Measurements from ENCODE around the gene SPINK9. TPM values are rescaled to one million over a fixed set of nuclear protein-coding genes. Genes with fewer than 3 reads are reported as not detected.

SPINK9 gene
- total RNA-seq, 1 donor from 2014 or later = not detected

DNA sequence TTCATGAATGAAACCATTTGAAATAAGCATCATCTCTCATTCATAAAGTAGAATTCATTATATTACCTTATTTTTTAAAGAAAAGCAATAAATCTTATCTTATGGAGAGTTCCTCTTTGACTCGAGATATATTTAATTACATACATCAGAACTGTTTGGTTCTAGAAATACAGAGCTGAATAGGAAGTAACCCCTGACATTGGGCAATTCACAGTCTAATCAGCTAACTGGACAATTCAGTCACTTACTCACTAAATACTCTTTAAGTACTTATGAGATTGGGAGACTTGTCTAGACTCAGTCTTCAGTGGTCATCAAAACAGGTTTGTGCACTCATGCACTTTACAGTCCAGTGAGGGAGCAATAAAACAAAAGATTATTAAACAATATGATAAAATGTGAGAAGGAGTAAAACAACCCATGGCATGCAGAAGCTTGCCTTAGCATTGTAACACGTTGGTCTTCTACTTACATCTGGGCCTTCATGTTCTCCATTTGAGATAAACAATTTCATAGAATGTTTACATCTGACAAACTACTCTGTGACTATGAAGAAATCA, 36.9 kb downstream of the SPINK9 start:
- H3K4me3 Mint-ChIP-seq (ENCODE audit: unreplicated experiment) = no peak overlapping the region
- DNase-seq (ENCODE audit: low spot score) = no peak
- H3K36me3 Mint-ChIP-seq (ENCODE audit: low read depth) = peaks cover 3% of the 10 kb centered on the region
- no peak overlapping the region for H3K27ac Mint-ChIP-seq (ENCODE audit: unreplicated experiment)
- no peaks in the 10 kb centered on the region for H3K27me3 Mint-ChIP-seq (ENCODE audit: low read depth)
- peaks cover 3% of the 10 kb centered on the region for H3K4me1 Mint-ChIP-seq (ENCODE audit: low read depth)
- H3K9me3 Mint-ChIP-seq (ENCODE audit: low read depth) = peaks cover 14% of the 10 kb centered on the region
- TF ChIP-seq, protein P1, sequence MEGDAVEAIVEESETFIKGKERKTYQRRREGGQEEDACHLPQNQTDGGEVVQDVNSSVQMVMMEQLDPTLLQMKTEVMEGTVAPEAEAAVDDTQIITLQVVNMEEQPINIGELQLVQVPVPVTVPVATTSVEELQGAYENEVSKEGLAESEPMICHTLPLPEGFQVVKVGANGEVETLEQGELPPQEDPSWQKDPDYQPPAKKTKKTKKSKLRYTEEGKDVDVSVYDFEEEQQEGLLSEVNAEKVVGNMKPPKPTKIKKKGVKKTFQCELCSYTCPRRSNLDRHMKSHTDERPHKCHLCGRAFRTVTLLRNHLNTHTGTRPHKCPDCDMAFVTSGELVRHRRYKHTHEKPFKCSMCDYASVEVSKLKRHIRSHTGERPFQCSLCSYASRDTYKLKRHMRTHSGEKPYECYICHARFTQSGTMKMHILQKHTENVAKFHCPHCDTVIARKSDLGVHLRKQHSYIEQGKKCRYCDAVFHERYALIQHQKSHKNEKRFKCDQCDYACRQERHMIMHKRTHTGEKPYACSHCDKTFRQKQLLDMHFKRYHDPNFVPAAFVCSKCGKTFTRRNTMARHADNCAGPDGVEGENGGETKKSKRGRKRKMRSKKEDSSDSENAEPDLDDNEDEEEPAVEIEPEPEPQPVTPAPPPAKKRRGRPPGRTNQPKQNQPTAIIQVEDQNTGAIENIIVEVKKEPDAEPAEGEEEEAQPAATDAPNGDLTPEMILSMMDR (IDR thresholded peaks at IDR 0.05) = no peak

DNA sequence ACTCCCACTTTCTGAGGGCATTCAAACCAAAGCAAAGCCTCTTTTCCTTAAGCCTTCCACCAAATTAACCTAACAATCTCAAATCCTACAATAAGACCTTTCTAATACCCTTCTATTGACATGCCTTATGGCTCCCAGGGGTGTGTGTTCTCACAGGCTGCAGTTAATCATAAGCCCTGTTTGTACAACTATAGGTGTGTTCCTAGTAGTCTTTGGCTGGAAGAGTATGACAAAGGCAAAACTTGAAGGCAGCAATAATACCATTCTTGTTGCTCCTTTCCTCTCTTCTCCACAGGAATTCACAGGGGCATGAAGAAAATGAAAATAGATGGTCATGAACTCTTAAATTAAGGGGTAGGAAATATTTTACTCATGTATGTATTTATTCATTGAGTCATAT, 37.5 kb downstream of the SPINK9 start:
- H3K4me3 Mint-ChIP-seq (ENCODE audit: unreplicated experiment) = no peak overlapping the region

DNA sequence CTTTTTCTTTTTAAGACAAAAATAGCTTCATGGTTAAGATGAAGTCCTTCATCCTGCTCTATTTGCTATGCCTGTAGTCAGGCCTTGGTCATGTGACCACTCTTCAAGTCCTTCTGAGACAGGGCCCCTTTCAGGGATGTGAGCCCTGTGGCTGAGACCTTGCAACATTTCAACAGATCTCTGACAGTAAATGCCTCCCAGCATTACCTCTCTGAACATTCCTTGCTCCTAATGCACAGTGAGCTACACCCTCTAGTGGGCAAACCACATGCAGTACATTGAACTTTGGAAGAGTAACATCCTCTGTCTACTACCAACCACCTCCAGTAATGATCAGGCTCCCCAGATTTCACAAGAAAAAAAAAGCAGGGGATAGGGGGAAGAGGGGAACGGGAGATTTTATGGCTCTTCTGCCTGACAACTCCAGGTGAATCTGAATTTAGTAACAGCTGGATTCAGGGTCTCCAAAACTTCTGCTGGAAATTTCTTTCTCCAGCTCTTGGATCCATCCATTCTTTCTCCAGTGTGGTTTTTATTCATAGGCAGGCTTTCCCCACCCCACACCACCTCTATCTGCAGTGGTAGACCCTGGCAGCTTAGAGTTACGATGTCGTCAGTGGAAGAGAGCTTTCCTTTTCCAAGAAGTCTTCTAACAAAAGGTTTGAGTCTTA, 39.5 kb downstream of the SPINK9 start:
- H3K9me3 Mint-ChIP-seq (ENCODE audit: low read depth) = no peaks in the 10 kb centered on the region
- H3K27me3 Mint-ChIP-seq (ENCODE audit: low read depth) = no peaks in the 10 kb centered on the region
- TF ChIP-seq, protein P1 (IDR thresholded peaks at IDR 0.05) = peak; percentile 82
- DNase-seq (ENCODE audit: low spot score) = no peak
- H3K27ac Mint-ChIP-seq (ENCODE audit: unreplicated experiment) = no peak overlapping the region
- no peaks in the 10 kb centered on the region for H3K36me3 Mint-ChIP-seq (ENCODE audit: low read depth)
- H3K4me3 Mint-ChIP-seq (ENCODE audit: unreplicated experiment) = no peak overlapping the region
- peaks cover 3% of the 10 kb centered on the region for H3K4me1 Mint-ChIP-seq (ENCODE audit: low read depth)

More for the DNA sequence above, 37.5 kb downstream of the SPINK9 start:
- peaks cover 10% of the 10 kb centered on the region for H3K9me3 Mint-ChIP-seq (ENCODE audit: low read depth)
- peaks cover 3% of the 10 kb centered on the region for H3K4me1 Mint-ChIP-seq (ENCODE audit: low read depth)
- TF ChIP-seq, protein P1 (IDR thresholded peaks at IDR 0.05) = no peak
- no peak overlapping the region for H3K27ac Mint-ChIP-seq (ENCODE audit: unreplicated experiment)
- peaks cover 3% of the 10 kb centered on the region for H3K36me3 Mint-ChIP-seq (ENCODE audit: low read depth)
- H3K27me3 Mint-ChIP-seq (ENCODE audit: low read depth) = no peaks in the 10 kb centered on the region
- DNase-seq (ENCODE audit: low spot score) = no peak

DNA sequence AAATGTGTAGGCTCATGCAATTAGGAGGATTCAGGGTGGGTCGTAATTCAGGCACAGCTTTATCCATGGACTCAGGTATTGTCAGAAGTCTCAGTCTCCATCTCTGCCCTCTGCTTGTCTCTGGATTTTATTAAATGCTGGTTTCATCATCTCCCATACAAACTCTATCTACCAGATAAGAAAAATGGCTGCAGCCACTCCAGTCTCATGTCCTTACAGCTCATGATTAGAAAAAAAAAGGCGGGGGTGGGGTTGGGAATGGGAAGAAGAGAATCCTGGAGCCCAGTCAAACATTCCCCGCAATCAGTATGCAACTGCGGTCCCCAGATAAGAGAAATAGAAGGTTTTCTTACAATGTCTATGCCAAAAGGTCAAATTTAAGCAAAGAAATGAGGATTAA, 40.8 kb downstream of the SPINK9 start:
- Mint-ChIP-seq H3K4me1 (ENCODE audit: low read depth) (peaks cover 3% of the 10 kb centered on the region), H3K27me3 (ENCODE audit: low read depth) (no peaks in the 10 kb centered on the region)
- DNase-seq (ENCODE audit: low spot score) = no peak

DNA sequence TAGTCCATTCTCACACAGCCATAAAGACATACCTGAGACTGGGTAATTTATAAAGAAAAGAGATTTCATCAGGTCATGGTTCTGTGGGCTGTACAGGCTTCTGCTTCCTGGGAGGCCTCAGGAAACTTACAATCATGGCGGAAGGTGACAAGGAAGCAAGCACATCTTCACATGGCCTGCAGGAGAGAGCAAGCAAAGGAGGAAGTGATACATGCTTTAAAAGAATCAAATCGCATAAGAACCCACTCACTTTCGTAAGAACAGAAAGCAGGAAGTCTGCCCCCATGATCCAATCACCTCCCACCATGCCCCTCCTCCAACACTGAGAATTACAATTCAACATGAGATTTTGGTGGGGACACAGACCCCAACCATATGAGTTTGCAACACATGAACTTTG, 43.3 kb downstream of the SPINK9 start:
- H3K27ac Mint-ChIP-seq (ENCODE audit: unreplicated experiment) = no peak overlapping the region
- H3K9me3 Mint-ChIP-seq (ENCODE audit: low read depth) = no peaks in the 10 kb centered on the region
- no peaks in the 10 kb centered on the region for H3K27me3 Mint-ChIP-seq (ENCODE audit: low read depth)
- DNase-seq (ENCODE audit: low spot score) = no peak
- H3K36me3 Mint-ChIP-seq (ENCODE audit: low read depth) = no peaks in the 10 kb centered on the region
- TF ChIP-seq, protein P1 (IDR thresholded peaks at IDR 0.05) = no peak
- no peak overlapping the region for H3K4me3 Mint-ChIP-seq (ENCODE audit: unreplicated experiment)
- H3K4me1 Mint-ChIP-seq (ENCODE audit: low read depth) = peaks cover 13% of the 10 kb centered on the region

More for the DNA sequence above, 40.8 kb downstream of the SPINK9 start:
- no peaks in the 10 kb centered on the region for H3K36me3 Mint-ChIP-seq (ENCODE audit: low read depth)
- H3K4me3 Mint-ChIP-seq (ENCODE audit: unreplicated experiment) = no peak overlapping the region
- H3K9me3 Mint-ChIP-seq (ENCODE audit: low read depth) = no peaks in the 10 kb centered on the region
- TF ChIP-seq, protein P1 (IDR thresholded peaks at IDR 0.05) = no peak
- no peak overlapping the region for H3K27ac Mint-ChIP-seq (ENCODE audit: unreplicated experiment)

Measured in chondrocyte (in vitro differentiated cells).